ENCODE measurements around the gene IRX2.

IRX2 gene

DNA sequence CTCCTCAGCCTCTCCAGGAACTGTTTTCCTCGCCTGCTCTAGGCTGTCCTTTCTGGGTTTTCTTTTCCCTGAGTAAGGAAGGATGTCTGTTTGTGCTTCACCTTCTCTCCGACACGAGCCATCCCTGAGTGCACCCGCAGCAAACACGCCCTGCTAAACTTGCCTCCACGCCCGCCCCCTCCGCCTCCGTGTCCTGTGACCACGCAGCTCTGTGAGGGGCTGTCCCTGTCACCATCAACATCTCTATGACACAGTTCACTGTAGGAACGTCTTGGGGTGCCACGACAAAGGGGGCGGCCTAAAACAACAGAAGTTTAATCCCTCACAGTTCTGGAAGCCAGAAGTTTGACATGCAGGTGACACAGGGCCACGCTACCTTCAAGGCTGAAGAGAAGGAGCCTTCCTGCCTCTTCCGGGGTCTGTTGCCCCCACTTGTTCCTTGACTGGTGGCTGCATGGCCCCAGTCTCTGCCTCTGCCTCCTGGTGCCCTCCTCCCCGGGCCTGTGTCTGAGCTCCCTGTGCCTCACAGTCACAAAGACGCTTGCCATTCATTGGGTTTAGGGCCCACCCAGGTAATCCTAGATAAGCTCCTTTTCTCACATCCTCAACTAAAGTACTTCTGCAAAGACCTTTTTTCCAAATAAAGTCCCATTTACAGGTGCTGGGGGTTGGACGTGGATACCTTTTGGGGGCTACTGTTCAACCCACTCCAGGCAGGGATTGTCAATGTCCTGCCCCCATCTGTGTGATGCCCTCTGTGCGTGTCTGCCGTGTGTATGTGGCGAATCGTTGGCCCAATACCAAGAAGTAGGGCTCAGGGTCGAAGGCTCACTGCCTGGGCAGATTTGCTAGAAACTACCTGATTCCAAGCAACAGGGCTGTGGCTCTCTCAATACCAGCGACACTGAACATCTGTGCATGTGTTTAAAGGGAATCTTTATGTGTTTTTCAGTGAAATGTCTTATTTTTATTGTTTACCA is 39.7 kb downstream of the IRX2 start:
- DNase-seq, result no peak

DNA sequence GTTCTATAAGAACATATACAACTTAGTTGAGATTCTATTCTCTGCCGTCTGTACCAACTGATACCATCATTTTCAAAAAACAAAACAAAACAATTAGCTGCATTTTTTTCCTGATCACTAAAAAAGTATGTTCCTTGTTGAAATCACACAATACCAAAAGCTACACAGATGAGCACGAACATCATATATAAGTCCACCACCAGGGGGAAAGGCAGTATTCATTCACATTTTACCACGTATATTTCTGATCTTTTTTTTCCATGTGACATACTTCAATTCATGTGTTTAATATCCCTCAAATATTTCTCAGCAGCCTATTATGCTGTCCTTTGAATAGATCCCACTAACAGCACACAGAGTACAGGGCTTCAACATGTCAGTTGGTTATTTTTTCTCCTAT is 40.6 kb downstream of the IRX2 start:
- DNase-seq, result no peak

DNA sequence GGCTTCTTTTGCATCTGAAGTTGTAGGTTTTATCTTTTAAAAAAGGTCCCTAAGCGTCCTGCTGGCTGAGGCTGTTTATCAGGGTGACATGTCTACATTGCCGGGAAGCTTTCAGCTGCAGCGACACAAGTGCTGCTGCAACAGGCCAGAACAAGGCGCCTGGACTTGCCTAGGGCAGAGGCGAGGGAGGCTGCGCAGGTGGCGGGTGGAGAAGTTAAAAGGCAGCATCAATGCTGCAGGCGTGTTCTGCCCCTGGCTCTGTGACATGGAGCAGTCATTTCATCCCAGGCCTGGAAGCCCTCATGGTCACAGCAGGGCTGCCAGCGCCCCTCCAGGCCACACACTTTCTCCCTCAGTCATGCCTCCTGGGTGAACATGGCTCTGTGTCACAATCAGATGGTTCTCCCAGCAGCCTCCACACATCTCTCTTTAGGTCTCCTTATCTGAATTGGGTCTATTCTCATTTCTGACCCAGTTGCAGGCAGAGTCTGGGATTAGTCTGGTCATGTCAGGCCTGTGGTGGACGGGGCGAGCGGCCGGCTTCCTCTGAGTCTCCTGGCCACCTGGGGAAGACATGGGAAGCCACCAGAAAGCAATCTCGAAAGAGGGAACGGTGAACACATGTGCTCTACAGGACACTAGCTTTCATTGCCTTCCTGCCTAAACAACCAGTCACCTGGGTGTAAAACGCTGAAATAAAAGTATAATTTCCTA is 41.3 kb downstream of the IRX2 start:
- DNase-seq, result no peak

DNA sequence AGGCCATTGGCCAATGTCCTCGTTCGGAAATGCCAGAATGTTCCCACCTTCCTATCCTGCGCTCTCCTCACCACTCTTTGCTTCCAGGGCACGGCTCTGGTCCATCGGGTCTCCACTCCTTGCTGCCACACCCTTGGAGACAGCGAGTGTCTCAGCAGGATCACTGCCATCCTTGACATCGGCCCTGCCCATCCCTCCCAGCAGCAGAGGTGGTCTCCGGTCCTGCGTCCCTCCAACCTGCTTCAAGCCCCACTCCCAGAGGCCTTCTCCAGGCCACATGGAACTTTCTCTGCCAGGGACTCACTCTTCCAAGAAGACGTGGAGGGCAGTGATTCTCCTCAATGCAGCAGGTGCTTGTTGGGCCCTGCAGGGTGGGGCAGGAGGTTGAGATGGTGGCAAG is 42.7 kb downstream of the IRX2 start:
- DNase-seq, result no peak

DNA sequence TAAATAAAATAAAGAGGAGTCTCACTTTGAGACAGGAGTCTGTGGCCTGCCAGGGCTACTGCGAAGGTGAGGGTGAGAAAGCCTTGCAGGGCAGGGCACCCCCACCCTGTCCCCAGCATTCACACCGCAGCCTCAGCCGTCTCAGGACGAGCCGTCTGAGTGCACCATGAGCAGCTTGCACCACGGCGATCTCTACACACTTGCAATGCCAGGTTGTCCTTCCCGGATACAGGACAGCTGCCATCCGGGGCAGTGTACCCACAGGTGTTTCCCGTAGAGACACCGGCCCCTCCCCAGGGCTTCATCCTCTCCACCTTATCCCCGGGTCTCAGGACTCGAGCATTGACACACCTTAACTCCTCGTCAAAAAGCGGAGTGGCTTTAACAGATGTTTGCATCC is 43.3 kb downstream of the IRX2 start:
- DNase-seq, result no peak

DNA sequence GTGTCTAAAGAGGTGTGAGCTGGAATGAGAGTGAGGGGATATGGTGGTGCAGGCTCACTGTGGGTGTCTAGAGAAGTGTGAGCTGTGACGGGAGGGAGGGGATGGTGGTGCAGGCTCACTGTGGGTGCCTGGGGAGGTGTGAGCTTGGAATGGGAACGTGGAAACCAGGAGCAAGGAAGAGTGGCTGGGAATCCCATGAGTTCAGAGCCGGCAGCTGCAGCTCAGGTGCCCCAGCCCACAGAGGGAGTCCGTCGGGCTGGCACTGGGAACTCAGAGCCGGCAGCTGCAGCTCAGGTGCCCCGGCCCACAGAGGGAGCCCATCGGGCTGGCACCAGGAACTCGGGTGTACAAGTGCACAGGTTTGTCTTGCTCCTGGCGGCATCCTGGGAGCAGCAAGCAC is 45.6 kb downstream of the IRX2 start:
- DNase-seq, result no peak

DNA sequence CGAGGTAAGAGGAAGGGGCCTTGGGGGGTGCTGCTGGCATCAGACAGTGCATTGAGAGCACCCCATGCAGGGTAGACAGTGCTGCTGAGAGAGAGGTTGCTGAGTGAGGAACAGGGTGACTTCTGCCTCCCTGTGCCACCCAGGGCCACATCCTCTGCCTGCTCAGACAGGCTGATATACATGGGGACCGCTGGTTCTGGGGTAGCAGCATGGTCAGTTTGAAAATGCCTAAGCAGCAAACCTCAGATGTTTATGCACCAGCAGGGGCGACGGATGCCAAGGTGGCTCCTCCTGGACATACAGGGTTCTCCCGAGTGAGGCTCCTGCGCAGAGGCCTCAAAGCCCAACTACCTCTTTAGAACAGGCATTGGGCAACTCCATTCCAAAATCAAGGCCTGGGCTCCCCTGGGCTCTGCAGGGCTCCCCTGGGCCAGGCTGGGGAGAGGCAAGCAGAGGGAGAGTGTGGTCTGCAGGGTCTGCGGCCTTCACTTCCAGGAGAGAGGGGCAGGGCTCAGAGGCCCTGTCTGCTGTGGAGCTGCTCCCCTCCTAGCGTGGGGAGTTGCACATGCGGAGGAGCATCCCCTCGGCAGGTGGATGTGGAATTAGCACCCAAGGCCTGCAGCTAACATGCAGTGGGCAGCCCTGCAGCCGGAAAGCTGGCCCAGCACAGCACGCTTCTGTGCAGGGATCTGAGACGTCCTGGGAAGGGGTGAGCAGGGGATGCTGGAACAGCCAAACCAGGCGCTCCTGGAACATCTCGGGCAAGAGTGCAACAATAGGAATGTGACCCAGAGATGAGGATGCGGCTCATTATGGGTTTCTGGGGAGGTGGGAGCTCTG is 46.5 kb downstream of the IRX2 start:
- no peak for DNase-seq

DNA sequence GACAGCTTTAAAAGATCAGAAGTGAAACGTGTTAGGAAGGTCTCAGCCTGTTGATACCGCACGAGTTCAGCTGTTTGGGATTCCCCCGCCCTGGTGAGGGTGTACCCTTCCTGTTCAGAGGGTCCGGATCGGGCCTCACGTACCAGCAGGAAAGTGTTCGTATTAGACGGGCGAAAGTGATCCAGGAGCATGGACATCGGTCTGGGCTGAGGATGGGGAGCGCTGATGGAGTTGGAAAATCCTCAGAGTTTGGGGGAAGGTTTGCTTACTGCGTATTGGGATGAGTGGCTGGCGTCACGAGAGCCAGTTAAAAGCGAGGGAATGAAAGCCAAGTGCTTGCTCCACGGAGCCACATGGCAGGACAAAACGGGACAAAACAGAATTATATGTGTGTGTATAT is 47.4 kb downstream of the IRX2 start:
- DNase-seq, result no peak

DNA sequence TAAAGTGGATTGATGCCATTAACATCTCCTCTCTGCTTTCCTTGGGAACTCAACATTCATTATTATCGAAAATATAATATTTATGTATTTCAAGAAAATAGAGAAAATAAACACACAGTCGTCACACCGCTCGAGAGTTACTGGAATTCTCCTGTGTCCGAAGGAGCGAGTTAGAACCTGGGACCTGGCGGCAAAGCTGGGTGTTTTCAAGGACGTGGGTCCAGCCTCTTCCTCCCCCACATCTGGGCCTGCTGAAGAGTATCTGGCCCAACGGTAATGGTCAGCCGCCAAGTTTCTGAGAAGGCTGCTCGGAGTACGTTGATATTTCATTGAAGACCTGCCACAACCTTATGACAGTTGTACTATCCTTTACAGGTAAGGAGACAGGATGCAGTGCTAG is 47.9 kb downstream of the IRX2 start:
- DNase-seq, result no peak

DNA sequence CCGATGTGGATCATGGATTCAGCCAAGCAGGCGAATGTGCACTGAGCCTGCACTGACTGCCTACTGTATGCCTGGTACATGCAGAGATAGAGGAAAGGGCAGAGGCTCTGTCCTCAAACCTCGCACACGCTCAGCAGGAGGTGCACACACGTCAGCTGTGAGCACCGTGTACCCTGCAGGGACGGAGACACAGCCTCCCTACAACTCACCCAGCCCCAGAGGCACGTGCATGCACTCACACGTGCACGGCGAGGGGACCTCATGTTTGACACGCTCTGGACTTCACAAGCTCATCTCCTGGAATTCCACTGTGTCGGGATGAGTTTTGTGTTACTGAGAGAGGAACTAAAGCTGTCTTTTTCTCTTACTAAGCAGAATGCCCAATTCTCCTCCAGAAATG is 48.4 kb downstream of the IRX2 start:
- no peak for DNase-seq

DNA sequence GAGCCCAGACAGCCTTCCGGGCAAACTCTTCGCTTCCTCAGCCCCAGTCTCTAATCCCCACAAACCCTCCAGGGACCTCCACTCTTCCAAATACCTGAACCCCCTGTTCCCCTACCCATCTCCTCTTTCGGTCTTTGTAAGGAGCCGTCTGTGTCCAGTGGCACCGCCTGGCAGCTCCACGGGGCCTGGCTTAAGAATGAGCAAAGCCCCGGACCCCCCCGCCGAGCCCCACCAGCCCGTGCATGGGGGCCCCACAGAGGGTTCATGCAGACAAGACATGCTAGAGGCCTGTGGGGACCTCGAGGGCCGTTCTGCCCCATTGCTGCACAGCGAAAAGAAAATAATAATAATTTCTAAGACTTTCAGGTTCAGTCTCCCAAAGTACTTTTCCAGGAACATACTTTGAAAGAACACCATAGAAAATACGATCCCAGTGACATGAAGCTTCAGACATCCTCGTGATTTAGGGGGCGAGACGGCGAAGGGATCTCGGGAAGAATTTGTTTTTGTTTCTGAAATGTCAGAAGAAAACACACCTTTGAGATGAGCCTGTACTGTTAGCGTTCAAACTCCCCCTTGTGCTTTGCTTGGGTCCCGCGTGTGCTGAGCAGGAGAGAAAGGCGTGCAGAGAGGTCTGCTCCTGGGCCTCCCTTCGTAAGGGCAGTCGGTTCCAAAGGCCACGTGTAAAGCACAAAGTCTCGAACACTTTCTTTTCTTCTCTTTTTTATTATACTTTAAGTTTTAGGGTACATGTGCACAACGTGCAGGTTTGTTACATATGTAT is 49.2 kb downstream of the IRX2 start:
- DNase-seq, result no peak

DNA sequence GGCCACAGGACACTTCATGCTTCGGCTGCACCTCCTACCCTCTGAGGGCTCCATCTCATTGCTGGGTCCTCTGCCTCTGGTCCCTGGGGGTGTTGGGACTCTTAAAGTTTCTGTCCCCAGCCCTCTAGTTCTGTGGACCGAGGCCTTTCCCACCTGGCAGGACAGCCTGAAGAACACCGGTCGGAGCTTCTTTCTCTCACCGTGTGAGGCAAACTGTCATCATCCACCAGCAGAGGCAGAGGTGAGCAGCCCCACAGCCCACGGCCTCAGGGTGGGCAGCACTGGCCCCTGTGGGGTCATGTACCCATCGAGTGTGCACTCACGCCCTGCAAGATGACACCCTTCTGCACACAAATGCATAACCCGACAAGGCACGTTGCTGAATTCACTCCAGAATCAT is 49.9 kb downstream of the IRX2 start:
- DNase-seq, result no peak

DNA sequence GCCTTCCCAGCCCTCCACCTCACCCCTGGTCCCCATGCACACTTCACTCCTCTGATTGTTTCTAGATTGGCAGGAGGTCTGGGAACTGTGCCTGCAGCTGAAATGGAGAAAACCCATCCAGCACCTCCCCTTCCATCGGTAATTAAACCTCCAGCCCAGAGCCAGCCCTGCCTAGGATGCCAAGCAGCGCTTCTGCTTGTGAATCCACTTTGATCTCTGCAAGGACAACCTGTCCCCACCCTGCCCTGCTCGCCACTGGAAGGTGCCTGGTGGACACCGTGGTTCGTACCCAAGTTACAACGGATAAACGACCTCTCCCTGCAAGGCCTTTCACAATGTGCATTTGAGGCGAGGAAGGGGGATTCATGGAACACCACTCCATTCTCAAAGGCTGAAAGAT is 50.6 kb downstream of the IRX2 start:
- no peak for DNase-seq

DNA sequence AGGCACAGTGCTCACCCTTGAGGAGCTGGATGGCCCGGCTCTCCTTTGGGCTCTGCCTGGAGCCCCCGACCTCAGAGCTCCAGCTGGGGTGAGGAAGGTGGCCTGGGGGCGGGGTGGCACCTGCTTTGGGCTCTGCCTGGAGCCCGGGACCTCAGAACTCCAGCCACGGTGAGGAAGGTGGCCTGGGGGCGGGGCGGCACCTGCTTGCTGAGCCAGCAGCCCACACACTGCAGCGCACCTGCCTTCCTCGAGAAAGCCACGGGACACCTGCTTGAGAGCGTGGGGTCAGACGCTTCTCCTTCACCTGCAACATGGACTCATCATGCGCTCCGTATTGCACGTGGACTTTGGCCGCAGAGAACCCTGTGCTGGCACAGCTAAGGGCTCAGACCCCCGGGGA is 51.8 kb downstream of the IRX2 start:
- no peak for DNase-seq

DNA sequence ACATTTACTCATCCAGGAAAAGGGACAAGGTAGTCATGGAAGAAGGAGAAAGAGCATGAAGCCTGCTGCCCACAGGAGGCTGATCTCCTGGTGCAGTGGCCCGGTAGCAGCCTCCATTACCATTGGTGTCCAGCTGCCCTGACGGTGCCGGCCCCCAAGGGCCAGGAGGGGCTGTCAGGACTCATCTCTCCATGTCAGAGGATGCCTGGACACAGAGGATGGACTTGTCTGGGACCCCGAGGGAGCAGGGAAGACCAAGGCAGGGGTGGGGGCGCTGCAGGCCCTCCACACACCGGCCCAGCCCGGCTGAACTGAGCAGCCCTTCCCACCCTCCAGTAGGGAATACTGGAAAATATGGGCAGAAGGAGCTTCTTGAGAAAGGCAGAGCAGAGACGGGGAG is 52.2 kb downstream of the IRX2 start:
- no peak for DNase-seq

DNA sequence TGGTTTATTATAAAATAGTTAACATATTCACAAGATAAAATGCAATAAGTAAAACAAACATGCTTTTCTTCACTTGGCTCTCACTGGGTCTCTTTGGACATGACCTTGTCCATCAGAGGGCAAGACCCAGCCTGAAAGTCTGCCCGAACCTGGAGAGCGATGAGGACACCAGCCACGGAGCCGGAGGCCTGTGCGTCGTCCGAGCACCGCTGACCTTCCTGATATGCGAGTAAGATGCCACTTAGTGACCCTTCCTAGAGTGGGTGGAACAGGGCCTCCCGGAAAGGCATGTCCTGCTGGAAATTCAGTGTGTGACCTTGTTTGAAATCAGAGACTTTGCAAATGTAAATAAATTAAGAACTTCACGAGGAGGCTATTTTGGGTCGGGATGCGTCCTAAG is 52.9 kb downstream of the IRX2 start:
- no peak for DNase-seq

DNA sequence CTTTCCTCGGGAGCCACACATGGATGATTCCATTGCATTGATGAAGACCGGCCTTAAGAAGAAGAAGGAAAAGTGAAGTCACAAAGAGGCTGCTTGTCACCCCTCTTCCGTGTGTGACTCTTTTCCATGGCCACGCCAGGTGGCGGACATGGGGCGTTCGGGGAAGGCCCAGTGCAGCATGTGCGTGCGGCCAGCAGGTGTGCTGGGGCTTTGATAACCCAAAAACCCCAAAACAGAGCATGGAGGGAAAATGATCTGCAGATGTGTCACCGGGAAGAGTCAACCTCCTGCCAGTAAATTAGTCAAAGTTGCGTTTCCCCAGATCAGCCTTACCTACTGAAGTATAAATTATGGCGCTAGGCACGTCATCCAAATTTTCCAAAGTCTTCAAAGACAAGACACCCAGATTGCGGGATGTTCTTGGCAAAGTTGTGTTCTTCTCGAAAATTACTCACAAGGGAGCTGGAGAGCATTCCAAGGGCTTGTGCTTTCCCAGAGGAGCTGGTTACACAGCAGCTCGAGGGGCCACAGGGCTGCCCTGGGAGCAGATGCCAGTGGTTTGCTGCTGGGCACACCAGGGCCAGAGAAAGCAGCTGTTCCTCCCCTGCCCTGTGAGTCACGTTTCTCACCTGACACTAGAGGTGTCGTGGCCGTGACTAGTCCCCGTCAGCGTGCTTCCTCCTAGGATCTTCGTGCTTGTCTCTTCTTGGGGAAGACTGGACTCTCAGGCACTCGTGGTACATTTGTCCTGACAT is 53.9 kb downstream of the IRX2 start:
- DNase-seq, result no peak

DNA sequence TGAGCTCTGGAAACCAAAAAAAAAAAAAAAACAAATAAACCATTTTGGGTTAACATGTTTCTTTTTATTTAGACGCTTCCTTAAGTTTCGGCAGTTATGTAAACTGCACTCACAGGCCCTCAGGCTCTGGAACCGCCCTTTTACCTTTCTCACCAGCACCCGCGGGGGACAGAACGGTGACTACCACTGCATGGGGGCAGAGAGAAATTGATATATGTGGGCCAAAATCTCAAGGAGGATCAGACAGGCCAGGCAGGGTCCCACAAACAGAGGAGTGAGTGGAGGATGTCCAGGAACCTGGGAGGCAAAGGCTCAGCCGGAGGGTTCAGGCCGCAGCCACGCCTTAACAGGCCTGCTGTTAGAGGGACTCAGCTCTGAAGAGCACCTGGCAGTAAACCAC is 54.4 kb downstream of the IRX2 start:
- no peak for DNase-seq
